HepG2 (cell line): ENCODE results near the gene CCL5.

Experiments
- POLR2A ChIP-seq, 2 experiments: IDR thresholded peaks; 2 replicates each; pipeline ENCODE4 v1.6.1; 2011; ENCODE audit warnings: low read depth in 2 of 2, low read length in 2 of 2, mild to moderate bottlenecking in 1 of 2, moderate library complexity in 1 of 2; ENCODE audit not compliant: insufficient read depth in 1 of 2
- POLR2AphosphoS5 ChIP-seq: IDR thresholded peaks from 2 replicates; pipeline ENCODE4 v1.6.1; 2012; ENCODE audit warnings: low read depth, low read length
- TF ChIP-seq, protein P1 (sequence below): sonication (generic); formaldehyde crosslinking; IDR thresholded peaks from 2 replicates; pipeline ENCODE4 v1.5.0; 2020; ENCODE audit warnings: mild to moderate bottlenecking, missing genetic modification reagents, moderate library complexity
- TF ChIP-seq, protein P2 (sequence below): sonication (generic); formaldehyde crosslinking; IDR thresholded peaks from 2 replicates; pipeline ENCODE4 v1.4.0; 2020; ENCODE audit warnings: missing genetic modification reagents

DNA sequence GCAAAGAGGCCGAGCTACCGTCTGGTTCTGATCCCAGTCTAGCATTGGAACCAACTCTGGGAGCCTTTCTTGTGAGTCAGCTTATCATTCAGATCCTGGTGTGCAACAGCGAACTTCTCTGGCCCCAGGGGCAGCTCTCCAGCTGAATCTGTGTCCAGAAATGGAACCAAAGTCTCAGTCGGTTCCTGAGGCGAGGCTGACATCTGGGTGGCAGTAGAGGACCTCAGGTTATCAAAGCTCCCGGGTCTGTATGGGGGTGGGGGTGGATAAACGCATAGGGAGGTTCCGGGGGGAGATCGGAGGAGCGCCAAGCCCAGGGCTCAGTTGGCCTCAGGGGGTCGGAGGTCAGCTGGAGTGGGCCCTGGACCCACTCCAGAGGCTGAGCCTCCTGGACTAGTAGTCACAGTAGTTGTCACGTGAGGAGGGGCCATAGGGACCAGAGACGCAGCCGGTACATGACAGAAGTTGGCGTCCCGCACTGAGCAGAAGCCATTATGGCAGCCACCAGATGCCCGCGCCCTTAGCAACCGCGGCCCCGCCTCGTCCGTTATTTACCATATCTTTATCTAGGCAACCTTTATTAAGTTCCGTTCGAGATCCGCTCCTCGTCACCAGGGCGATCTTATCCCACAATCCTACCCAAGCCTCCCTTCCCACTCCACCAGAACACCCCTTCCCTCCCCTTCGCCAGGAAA is 37.5 kb upstream of the CCL5 start:
- TF ChIP-seq, protein P1, sequence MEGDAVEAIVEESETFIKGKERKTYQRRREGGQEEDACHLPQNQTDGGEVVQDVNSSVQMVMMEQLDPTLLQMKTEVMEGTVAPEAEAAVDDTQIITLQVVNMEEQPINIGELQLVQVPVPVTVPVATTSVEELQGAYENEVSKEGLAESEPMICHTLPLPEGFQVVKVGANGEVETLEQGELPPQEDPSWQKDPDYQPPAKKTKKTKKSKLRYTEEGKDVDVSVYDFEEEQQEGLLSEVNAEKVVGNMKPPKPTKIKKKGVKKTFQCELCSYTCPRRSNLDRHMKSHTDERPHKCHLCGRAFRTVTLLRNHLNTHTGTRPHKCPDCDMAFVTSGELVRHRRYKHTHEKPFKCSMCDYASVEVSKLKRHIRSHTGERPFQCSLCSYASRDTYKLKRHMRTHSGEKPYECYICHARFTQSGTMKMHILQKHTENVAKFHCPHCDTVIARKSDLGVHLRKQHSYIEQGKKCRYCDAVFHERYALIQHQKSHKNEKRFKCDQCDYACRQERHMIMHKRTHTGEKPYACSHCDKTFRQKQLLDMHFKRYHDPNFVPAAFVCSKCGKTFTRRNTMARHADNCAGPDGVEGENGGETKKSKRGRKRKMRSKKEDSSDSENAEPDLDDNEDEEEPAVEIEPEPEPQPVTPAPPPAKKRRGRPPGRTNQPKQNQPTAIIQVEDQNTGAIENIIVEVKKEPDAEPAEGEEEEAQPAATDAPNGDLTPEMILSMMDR = no peak
- TF ChIP-seq POLR2A (IDR thresholded peaks at IDR 0.05; ENCODE audit: insufficient read depth in 1 of 2, low read depth in 2 of 2, low read length in 2 of 2) (no peak), POLR2AphosphoS5 (no peak)
- TF ChIP-seq, protein P2, sequence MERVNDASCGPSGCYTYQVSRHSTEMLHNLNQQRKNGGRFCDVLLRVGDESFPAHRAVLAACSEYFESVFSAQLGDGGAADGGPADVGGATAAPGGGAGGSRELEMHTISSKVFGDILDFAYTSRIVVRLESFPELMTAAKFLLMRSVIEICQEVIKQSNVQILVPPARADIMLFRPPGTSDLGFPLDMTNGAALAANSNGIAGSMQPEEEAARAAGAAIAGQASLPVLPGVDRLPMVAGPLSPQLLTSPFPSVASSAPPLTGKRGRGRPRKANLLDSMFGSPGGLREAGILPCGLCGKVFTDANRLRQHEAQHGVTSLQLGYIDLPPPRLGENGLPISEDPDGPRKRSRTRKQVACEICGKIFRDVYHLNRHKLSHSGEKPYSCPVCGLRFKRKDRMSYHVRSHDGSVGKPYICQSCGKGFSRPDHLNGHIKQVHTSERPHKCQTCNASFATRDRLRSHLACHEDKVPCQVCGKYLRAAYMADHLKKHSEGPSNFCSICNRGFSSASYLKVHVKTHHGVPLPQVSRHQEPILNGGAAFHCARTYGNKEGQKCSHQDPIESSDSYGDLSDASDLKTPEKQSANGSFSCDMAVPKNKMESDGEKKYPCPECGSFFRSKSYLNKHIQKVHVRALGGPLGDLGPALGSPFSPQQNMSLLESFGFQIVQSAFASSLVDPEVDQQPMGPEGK = no peak
